ENCODE results near the gene SQOR. TPM values are rescaled to one million over a fixed set of nuclear protein-coding genes. Genes with fewer than 3 reads are reported as not detected.

SQOR gene
- total RNA-seq, 1 experiment from 2014 or later: 17.6 TPM

DNA sequence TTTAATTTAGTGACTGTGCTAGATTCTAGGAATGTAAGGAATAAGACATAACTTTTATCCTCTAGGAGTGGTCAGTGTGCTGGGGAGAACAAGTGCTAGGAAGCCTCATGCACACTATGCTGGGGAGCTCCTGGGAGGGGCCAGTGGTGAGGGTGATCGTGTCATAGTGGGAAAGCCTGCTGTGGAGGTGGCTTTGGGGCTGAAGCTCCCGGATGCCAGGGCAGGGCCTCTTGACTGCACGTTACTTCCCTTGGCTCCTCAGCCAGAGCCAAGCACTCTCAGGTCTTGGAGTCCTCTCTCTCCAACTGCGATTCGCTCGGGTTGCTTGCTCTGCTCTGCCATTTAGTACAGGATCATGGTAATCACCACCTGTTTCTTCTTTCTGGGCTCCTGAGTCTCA is 33.6 kb downstream of the SQOR start:
- H3K9me3 ChIP-seq (ENCODE audit: control insufficient read depth in 1 of 2, insufficient read depth in 1 of 2, low read depth in 1 of 2, low read length in 2 of 2): no peaks in the 10 kb centered on the region
- no peak overlapping the region for H3K9ac ChIP-seq (ENCODE audit: low read length)
- H3K9me2 ChIP-seq (ENCODE audit: insufficient read depth): no peaks in the 10 kb centered on the region
- no peak overlapping the region for H3K27ac ChIP-seq (ENCODE audit: low read depth, low read length)
- ChIA-PET POLR2A (no interaction called here), CTCF (no interaction called here), RAD21 (ENCODE audit: low non-redundant PET in 1 of 2, low total read pairs in 2 of 2, uncharacterized antibody in 2 of 2, unreplicated experiment in 2 of 2) (no interaction called here)
- ATAC-seq (no peak), DNase-seq (ENCODE audit: low read depth, low spot score) (no peak)
- TF ChIP-seq TCF7L2 (IDR thresholded peaks at IDR 0.05; ENCODE audit: borderline replicate concordance, extremely low read depth, insufficient read depth, insufficient read length): no peak
- no peak for TF ChIP-seq YY1 (IDR thresholded peaks at IDR 0.05; ENCODE audit: extremely low read depth, insufficient replicate concordance, low read depth, low read length)
- no peak for TF ChIP-seq POLR2A (IDR thresholded peaks at IDR 0.05; ENCODE audit: borderline replicate concordance, extremely low read depth, insufficient read depth, insufficient read length)
- no peak for TF ChIP-seq SIN3A (IDR thresholded peaks at IDR 0.05; ENCODE audit: low read depth)
- TF ChIP-seq, protein P1, sequence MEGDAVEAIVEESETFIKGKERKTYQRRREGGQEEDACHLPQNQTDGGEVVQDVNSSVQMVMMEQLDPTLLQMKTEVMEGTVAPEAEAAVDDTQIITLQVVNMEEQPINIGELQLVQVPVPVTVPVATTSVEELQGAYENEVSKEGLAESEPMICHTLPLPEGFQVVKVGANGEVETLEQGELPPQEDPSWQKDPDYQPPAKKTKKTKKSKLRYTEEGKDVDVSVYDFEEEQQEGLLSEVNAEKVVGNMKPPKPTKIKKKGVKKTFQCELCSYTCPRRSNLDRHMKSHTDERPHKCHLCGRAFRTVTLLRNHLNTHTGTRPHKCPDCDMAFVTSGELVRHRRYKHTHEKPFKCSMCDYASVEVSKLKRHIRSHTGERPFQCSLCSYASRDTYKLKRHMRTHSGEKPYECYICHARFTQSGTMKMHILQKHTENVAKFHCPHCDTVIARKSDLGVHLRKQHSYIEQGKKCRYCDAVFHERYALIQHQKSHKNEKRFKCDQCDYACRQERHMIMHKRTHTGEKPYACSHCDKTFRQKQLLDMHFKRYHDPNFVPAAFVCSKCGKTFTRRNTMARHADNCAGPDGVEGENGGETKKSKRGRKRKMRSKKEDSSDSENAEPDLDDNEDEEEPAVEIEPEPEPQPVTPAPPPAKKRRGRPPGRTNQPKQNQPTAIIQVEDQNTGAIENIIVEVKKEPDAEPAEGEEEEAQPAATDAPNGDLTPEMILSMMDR (IDR thresholded peaks at IDR 0.05 in 2 of 3, conservative IDR thresholded peaks at IDR 0.05 in 1 of 3; ENCODE audit: borderline replicate concordance in 1 of 3, insufficient read depth in 1 of 3, low read depth in 2 of 3, low read length in 2 of 3): no peak
- no peak for TF ChIP-seq POLR2AphosphoS5 (IDR thresholded peaks at IDR 0.05; ENCODE audit: low read depth, low read length)
- TF ChIP-seq ELF1 (IDR thresholded peaks at IDR 0.05; ENCODE audit: borderline replicate concordance, low read depth): no peak
- no peak for TF ChIP-seq EZH2 (IDR thresholded peaks at IDR 0.05)
- no peak for TF ChIP-seq EGR1 (IDR thresholded peaks at IDR 0.05; ENCODE audit: low read depth)
- no peak for TF ChIP-seq CBX3 (IDR thresholded peaks at IDR 0.05; ENCODE audit: low read depth)
- no peak for TF ChIP-seq ATF3 (IDR thresholded peaks at IDR 0.05)
- TF ChIP-seq CEBPB (IDR thresholded peaks at IDR 0.05; ENCODE audit: low read depth): no peak
- no peak for TF ChIP-seq SP1 (IDR thresholded peaks at IDR 0.05; ENCODE audit: low read depth)
- TF ChIP-seq EZH2phosphoT487 (IDR thresholded peaks at IDR 0.05; ENCODE audit: borderline replicate concordance): no peak
- no peak for TF ChIP-seq ZNF274 (IDR thresholded peaks at IDR 0.05; ENCODE audit: low read depth, low read length)
- TF ChIP-seq, protein P2, sequence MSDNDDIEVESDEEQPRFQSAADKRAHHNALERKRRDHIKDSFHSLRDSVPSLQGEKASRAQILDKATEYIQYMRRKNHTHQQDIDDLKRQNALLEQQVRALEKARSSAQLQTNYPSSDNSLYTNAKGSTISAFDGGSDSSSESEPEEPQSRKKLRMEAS (IDR thresholded peaks at IDR 0.05): no peak
- no peaks in the 10 kb centered on the region for H4K20me1 ChIP-seq (ENCODE audit: insufficient read depth)
- BruUV-seq (replicated peaks): no TSS peak
- no peak overlapping the region for H2AFZ ChIP-seq (ENCODE audit: low read depth, low read length, poor library complexity, severe bottlenecking)
- H3K4me3 ChIP-seq (replicated peaks in 1 of 2; ENCODE audit: low read depth in 1 of 2, low read length in 2 of 2): no peak overlapping the region
- no peaks in the 10 kb centered on the region for H3K79me2 ChIP-seq (ENCODE audit: insufficient read depth, low read length)
- H3K36me3 ChIP-seq (ENCODE audit: control insufficient read depth in 1 of 2, insufficient read depth in 2 of 2, low read length in 2 of 2): no peaks in the 10 kb centered on the region
- intact Hi-C loops (cut with micrococcal nuclease): no loop called here
- no peaks in the 10 kb centered on the region for H3K4me1 ChIP-seq (ENCODE audit: control insufficient read depth in 1 of 2, insufficient read depth in 2 of 2, low read length in 2 of 2)
- H3K27me3 ChIP-seq (ENCODE audit: insufficient read depth, low read length): no peaks in the 10 kb centered on the region
- no peak overlapping the region for H3K4me2 ChIP-seq (ENCODE audit: low read length)
